CD1c-positive myeloid dendritic cell (primary cell): ENCODE measurements around the gene VPS50.
"Not testable (repeated sequence)": the region's sequence is repeated elsewhere in the genome, so short reads cannot be mapped to it uniquely, and the experiment has no call there.

Source experiments
- DNase-seq: peaks from one replicate; pipeline ENCODE4 v3.0.0-alpha.2; 2016; ENCODE audit errors: extremely low spot score

VPS50 gene

DNA sequence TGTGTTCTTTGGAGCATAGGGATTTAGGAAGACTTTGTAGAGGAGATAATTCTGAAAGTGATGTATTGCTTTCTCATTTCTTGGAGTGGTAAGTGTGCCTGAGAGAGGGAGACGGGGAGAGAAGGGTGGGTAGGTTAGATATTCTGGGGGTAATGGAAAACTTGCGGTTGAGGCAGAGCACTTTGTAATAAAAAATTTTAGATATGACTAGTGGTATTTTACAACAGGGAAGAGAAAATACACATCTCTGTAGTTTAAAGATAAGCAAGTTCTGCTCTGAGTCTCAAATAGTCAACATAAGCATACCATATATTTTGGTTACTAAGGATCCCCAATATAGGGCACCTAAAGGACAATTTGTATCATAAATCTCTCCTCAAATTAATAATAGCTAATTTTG, 6.6 kb downstream of the VPS50 start:
- DNase-seq, result no peak

DNA sequence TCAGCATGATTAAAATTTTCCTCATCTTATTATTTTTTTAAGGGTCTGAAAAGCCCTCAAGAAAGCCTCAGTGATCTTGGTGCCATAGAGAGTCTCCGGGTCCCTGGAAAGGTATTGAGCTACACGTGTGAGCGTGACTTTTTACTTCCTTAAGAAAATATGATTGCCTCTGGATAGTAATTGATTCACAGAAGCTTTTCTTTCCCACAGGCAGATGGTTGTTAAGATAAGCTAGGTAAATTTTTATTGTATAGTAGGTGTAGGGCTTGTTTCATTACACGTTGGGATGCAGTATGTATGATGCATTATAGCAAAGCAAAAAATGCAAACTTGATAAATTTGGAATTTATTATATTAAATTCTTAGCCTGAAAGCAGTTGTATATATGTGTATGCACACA, 7.7 kb downstream of the VPS50 start:
- no peak for DNase-seq

DNA sequence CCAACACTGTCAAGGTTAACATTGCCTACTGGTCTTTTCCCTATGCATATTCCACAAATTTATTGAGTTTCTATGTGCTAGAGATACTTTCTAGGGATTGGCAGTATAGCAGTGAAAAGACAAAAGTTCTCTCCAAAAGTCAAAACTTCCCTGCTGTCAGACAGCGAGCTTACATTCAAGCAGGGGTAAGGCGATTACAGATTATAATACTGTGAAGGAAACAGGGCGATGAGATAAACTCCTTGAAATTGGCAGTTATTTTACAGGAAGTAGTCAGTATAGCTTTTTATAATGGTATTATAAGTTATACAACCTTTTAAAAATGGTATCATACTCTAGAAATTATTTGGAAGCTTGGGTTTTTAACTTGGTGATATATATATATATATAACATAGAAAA, 9.9 kb downstream of the VPS50 start:
- DNase-seq, result no peak

GRCh38 chr7:93245525-93246432, 13.6 kb downstream of the VPS50 start:
- DNase-seq, result peak; percentile 51

DNA sequence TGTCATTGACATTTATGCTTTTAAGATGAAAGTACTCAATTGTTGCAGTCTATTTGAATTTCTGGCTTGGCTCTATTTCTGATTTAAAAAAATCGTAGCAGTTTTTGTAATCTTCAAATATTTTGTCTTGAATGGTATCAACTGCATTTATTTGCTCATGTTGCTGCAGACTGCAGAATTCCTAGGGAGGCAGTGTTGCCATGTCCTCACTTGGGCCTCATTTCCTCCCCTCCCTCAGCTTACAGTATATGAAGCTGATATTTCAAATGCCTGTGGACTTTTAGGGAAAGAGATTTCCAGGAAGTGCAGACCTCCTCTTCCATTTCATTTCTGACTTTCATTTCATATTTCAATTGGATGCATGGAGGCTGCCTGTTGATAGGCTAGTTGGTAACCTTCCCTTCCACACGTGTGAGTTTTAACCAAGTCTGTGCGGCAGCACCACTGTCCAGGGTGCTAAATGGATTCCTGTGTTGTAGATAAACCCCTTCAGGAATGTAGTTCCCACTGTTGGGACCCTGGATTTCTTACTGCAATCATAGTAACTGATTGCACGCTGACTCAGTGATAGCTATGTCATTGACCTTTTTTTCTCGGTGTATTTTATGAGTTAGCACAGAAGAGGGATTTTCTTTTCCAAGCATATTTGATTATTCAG, 17.5 kb downstream of the VPS50 start:
- DNase-seq, result no peak

GRCh38 chr7:93258661-93259060, 26.5 kb downstream of the VPS50 start:
- DNase-seq, result no peak

- no peak for DNase-seq
Observed at GRCh38 chr7:93262535-93262934, 30.4 kb downstream of the VPS50 start.

- no peak for DNase-seq
Observed at GRCh38 chr7:93265220-93265619, 33.1 kb downstream of the VPS50 start.

DNA sequence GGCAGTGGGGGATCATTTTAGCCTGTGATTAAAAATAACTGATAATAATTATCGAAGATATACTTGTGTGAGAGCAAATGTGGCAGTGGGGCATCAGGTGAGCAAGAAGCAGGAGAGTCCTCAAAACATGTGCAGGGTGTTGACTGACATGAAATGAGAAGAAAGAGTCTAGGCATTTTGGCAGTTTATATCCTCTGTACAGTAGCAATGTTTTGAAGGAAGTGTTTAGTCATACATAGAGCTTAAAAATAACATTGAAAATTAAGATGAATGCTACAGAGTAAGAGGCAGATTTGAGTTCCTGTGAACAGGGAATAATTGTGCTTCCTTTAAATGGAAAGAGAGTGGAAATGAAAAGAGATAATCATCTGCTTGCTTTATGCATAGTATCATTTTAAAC, 47.4 kb downstream of the VPS50 start:
- DNase-seq, result no peak

DNA sequence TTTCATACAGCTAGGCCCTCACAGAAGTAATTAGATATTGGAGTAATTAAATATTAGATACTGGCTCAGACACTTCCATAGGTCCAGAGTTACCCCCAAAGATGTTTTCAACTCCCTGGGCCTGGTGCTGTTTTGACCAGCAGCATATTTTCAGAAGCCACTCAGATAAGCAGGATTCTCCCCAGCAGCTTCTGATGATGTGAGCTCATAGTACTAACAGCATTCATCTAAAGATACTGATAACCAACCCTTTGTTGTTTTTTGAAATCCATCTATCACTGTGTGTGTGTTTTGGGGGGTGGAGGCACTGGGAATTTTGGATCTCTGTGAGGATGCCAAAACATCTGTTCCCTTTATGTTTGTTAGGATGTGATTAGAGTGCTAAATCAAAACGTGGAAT, 52.7 kb downstream of the VPS50 start:
- DNase-seq, result no peak

- DNase-seq, result no peak
Observed at GRCh38 chr7:93293229-93293628, 61.1 kb downstream of the VPS50 start.

DNA sequence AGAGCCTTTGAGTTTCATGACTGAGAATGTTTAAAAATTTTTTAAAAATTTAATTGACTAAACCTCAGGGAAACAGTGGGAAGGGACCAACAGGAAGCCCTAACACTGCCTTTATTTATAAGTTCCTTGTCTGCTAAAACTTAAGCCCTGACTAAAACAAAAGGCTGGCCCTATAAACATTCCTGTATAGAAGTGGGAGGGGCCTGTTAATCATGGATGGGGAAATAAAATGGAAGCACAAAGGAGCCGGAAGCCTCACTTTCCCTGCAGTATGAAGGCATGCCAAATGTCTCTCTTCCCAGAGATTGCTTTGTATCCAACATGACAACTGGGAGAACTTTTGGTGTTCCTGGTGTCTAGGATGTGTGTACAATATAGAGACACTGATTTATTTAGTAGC, 66.0 kb downstream of the VPS50 start:
- DNase-seq, result no peak

DNA sequence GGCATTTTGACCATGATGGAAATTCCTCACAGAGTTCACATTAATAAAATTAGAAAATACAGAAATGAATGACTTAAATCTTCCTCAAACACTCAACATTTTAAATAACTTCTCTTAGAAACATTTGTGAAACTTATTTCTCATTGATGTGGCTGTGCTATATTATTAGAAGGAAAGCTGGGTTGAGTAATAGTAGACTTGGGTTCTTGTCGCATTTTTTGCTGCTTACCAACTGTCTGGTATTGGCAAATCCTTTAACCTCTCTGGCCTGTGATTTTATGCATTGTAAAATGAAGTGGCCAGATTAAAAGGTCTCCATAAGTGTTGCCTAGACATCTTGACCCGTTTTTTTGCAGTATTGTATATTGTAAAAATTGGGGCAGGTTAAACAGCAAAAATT, 66.5 kb downstream of the VPS50 start:
- DNase-seq, result no peak

GRCh38 chr7:93301736-93302135, 69.6 kb downstream of the VPS50 start:
- DNase-seq, result no peak

DNA sequence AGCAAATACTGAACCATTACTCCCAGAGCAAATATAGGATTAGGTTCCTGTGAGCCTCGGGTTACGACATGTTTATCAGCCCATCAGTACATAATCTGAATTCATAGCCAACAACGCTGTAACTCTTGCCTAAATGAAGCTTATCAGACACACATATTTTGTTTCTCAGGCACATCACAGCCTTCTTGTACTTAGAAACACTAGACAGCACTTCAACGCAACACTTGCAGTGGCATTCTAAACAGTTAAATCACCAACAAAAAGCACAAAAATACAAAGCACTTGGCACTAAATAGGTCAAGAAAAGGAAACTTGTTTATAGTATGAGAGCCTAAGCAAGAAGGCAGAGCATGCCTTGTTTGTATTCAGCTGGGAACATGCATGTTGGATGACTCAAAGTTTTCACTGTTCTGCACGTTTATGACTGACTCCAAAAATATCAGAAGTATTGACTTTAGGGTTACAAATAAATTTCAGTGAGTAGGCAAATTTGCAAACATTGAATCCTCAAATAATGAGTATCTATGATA, 75.0 kb downstream of the VPS50 start:
- no peak for DNase-seq

DNA sequence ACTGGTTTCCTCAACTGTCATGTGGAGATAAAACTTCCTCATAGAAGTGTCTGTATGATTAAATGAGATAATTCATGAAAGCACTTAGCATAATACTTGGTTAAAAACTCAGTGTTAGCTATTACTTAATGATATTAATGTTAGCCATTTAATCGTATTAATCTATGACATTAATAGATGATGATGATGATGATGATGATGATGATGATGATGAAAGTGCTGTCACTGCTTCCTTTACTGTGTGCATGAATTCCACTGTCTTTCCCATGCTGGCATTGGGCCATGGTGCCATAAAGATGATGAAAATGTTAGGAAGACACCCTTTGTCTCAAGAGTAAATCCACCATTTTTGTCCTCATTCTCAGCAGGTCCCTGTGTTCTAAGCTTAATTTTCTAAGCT, 75.8 kb downstream of the VPS50 start:
- no peak for DNase-seq

DNA sequence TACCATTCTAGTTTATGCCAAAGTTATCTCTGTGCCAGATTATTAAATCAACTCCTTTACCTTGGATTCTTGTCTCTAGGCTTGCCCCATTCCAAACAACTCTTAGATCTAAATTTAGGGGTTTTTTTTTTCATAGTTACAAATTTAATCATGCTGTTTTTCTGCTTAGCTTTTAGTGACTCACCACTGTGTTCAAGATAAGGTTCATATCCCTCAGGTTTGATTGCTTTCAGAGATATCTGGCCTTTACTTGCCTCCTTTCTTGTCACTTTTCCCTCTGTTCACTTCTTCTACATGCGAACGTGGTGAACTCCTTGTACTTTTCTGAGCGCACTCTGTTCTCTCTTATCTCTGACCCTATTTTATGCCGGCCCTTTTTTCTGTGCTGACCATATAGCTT, 78.2 kb downstream of the VPS50 start:
- DNase-seq, result no peak

GRCh38 chr7:93314449-93314848, 82.3 kb downstream of the VPS50 start:
- no peak for DNase-seq

DNA sequence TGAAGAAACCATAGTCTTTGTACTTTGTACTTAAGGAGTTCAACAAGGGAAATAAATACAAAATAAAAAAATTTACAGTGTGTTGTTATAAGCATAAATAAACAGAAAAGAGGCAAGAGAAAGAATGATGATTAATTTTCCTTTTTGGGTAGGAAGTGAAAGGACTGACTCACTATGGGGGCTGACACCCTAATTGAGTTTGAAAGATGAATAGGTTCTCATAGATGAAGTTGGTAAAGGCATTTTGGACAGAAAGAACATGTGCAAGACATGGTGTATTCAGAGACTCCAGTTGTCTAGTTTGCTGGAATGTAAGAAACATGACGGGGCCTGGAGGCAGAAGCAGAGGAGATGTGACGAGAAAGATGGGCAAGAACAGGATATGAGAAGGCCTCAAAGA, 83.7 kb downstream of the VPS50 start:
- DNase-seq, result no peak

DNA sequence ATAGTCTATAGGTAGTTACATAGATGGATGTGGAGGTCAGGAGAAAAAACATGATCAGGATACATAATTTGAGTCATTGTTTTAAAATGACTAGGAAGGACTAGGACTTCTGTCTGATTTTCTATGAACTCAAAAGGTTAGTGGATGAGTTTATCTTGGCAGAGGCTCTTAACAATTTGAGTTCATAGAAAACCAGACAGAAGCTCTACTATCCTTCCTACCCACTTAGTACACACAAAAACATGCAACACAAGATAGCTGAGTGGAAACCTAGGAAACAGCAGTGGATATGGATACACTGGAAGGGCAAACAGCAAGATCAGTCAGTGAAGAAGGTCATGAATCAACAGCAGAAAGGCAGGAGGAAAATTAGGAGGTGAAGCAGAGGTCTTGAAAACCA, 84.6 kb downstream of the VPS50 start:
- no peak for DNase-seq

DNA sequence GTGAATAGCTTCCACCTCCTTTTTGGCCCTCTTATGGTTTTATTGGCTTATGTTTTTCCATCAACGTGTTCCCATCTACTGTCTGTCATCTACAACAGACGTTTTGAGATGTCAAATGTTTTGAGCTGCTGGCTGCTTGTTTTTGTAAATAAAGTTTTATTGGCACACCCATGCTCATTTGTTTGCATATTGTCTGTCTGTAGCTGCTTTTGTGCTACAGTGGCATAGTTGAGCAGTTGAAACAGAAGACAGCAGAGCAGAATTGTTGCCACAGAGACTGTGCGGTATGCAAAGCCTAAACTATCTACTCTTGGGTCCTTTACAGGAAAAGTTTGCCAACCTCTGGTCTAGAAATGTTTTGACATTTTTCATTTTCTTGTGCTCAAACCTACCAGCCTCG, 88.7 kb downstream of the VPS50 start:
- DNase-seq, result no peak

DNA sequence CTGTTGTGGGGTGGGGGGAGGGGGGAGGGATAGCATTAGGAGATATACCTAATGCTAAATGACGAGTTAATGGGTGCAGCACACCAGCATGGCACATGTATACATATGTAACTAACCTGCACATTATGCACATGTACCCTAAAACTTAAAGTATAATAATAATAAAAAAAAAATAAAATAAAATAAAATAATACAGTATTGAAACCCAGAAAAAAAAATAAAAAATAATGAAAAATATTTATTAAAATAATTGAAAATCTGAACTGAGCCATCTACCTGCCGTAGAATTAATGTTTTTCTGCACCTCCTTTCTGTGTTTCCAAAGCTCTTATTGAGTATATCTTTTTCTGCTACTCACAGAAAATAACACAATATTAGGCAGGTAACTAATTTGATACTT, 94.1 kb downstream of the VPS50 start:
- not testable (repeated sequence) for DNase-seq

DNA sequence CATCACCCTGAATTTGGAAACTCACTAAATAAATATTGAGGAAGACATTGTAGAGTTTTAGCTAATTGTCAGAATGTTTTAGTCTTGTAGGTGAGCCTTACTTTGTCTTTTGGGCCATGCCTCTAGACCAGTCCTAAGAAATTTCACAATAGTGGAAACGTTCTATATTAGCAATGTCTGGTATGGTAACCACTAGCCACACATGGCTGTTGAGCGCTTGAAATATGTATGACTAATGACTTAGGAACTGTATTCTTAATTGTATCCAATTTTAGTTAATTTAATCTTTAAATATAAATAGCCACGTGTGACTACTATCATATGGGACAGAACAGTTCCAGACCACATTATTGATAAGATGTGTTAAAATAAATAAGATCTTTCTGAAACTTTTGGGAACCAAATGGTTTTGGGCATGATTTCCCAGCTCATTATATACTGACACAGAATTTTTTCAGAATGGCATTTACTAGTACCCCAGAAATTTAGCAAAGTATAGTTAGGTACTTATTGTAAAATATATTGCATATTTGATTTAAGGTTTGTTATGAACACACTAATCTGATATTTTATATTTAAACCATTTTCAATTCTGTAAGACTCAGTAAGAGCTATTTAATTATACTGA, 95.0 kb downstream of the VPS50 start:
- no peak for DNase-seq
